Activated naive CD4-positive, alpha-beta T cell treated with anti-CD3 and anti-CD28 coated beads, Interleukin-2, amount 50 U/mL, for 24 hours (primary cell): ENCODE measurements around the gene SNAI1.

Source experiments
- H3K27ac Mint-ChIP-seq: one replicate; pipeline ENCODE4 v1.8.0; 2021; ENCODE audit warnings: mild to moderate bottlenecking, mixed read lengths
- H3K27me3 Mint-ChIP-seq: one replicate; pipeline ENCODE4 v1.8.0; 2021; ENCODE audit warnings: mixed read lengths
- H3K36me3 Mint-ChIP-seq: one replicate; pipeline ENCODE4 v1.8.0; 2021; ENCODE audit warnings: mixed read lengths
- H3K4me1 Mint-ChIP-seq: one replicate; pipeline ENCODE4 v1.8.0; 2021; ENCODE audit warnings: mixed read lengths
- H3K4me3 Mint-ChIP-seq: one replicate; pipeline ENCODE4 v1.8.0; 2021; ENCODE audit warnings: mild to moderate bottlenecking, mixed read lengths
- H3K9me3 Mint-ChIP-seq: one replicate; pipeline ENCODE4 v1.8.0; 2021; ENCODE audit warnings: mixed read lengths

SNAI1 gene

GRCh38 chr20:50012282-50013263 is 29.8 kb downstream of the SNAI1 start:
- no peak overlapping the region for H3K27ac Mint-ChIP-seq
- H3K27me3 Mint-ChIP-seq: peaks cover 4% of the 10 kb centered on the region
- no peaks in the 10 kb centered on the region for H3K9me3 Mint-ChIP-seq
- H3K4me1 Mint-ChIP-seq: peaks cover 5% of the 10 kb centered on the region
- H3K4me3 Mint-ChIP-seq: no peak overlapping the region
- no peaks in the 10 kb centered on the region for H3K36me3 Mint-ChIP-seq

GRCh38 chr20:50013976-50014375 is 31.2 kb downstream of the SNAI1 start:
- Mint-ChIP-seq H3K27ac (no peak overlapping the region), H3K4me1 (peaks cover 5% of the 10 kb centered on the region), H3K27me3 (peaks cover 2% of the 10 kb centered on the region), H3K36me3 (no peaks in the 10 kb centered on the region), H3K4me3 (no peak overlapping the region), H3K9me3 (no peaks in the 10 kb centered on the region)

GRCh38 chr20:50014570-50015562 is 32.1 kb downstream of the SNAI1 start:
- Mint-ChIP-seq H3K4me1 (peaks cover 5% of the 10 kb centered on the region), H3K9me3 (no peaks in the 10 kb centered on the region), H3K27me3 (peaks cover 2% of the 10 kb centered on the region), H3K36me3 (no peaks in the 10 kb centered on the region), H3K27ac (no peak overlapping the region), H3K4me3 (no peak overlapping the region)

- no peaks in the 10 kb centered on the region for H3K27me3 Mint-ChIP-seq
- no peaks in the 10 kb centered on the region for H3K9me3 Mint-ChIP-seq
- no peaks in the 10 kb centered on the region for H3K36me3 Mint-ChIP-seq
- no peak overlapping the region for H3K4me3 Mint-ChIP-seq
- H3K27ac Mint-ChIP-seq: no peak overlapping the region
- H3K4me1 Mint-ChIP-seq: peaks cover 5% of the 10 kb centered on the region
Measured at GRCh38 chr20:50015636-50015992, 32.8 kb downstream of the SNAI1 start.

- H3K9me3 Mint-ChIP-seq: no peaks in the 10 kb centered on the region
- no peaks in the 10 kb centered on the region for H3K27me3 Mint-ChIP-seq
- no peak overlapping the region for H3K27ac Mint-ChIP-seq
- H3K36me3 Mint-ChIP-seq: no peaks in the 10 kb centered on the region
- H3K4me3 Mint-ChIP-seq: no peak overlapping the region
- peaks cover 5% of the 10 kb centered on the region for H3K4me1 Mint-ChIP-seq
Measured at GRCh38 chr20:50015993-50016770, 33.4 kb downstream of the SNAI1 start.

GRCh38 chr20:50017160-50017559 is 34.4 kb downstream of the SNAI1 start:
- H3K27me3 Mint-ChIP-seq: no peaks in the 10 kb centered on the region
- no peak overlapping the region for H3K4me3 Mint-ChIP-seq
- H3K4me1 Mint-ChIP-seq: peaks cover 4% of the 10 kb centered on the region
- no peak overlapping the region for H3K27ac Mint-ChIP-seq
- H3K36me3 Mint-ChIP-seq: no peaks in the 10 kb centered on the region
- no peaks in the 10 kb centered on the region for H3K9me3 Mint-ChIP-seq

- H3K9me3 Mint-ChIP-seq: no peaks in the 10 kb centered on the region
- no peak overlapping the region for H3K4me3 Mint-ChIP-seq
- H3K27ac Mint-ChIP-seq: no peak overlapping the region
- no peaks in the 10 kb centered on the region for H3K36me3 Mint-ChIP-seq
- no peaks in the 10 kb centered on the region for H3K27me3 Mint-ChIP-seq
- no peaks in the 10 kb centered on the region for H3K4me1 Mint-ChIP-seq
Measured at GRCh38 chr20:50017576-50018248, 34.9 kb downstream of the SNAI1 start.

GRCh38 chr20:50019466-50020256 is 36.9 kb downstream of the SNAI1 start:
- Mint-ChIP-seq H3K4me3 (no peak overlapping the region), H3K27ac (no peak overlapping the region), H3K9me3 (no peaks in the 10 kb centered on the region), H3K4me1 (no peaks in the 10 kb centered on the region), H3K27me3 (no peaks in the 10 kb centered on the region), H3K36me3 (no peaks in the 10 kb centered on the region)

GRCh38 chr20:50020288-50020687 is 37.5 kb downstream of the SNAI1 start:
- no peak overlapping the region for H3K27ac Mint-ChIP-seq
- H3K36me3 Mint-ChIP-seq: no peaks in the 10 kb centered on the region
- H3K27me3 Mint-ChIP-seq: no peaks in the 10 kb centered on the region
- H3K4me1 Mint-ChIP-seq: no peaks in the 10 kb centered on the region
- no peaks in the 10 kb centered on the region for H3K9me3 Mint-ChIP-seq
- no peak overlapping the region for H3K4me3 Mint-ChIP-seq

GRCh38 chr20:50022676-50023075 is 39.9 kb downstream of the SNAI1 start:
- no peak overlapping the region for H3K27ac Mint-ChIP-seq
- H3K27me3 Mint-ChIP-seq: no peaks in the 10 kb centered on the region
- no peak overlapping the region for H3K4me3 Mint-ChIP-seq
- no peaks in the 10 kb centered on the region for H3K9me3 Mint-ChIP-seq
- H3K36me3 Mint-ChIP-seq: no peaks in the 10 kb centered on the region
- H3K4me1 Mint-ChIP-seq: no peaks in the 10 kb centered on the region

GRCh38 chr20:50023116-50023805 is 40.5 kb downstream of the SNAI1 start:
- no peaks in the 10 kb centered on the region for H3K4me1 Mint-ChIP-seq
- no peaks in the 10 kb centered on the region for H3K9me3 Mint-ChIP-seq
- no peaks in the 10 kb centered on the region for H3K36me3 Mint-ChIP-seq
- H3K27me3 Mint-ChIP-seq: no peaks in the 10 kb centered on the region
- no peak overlapping the region for H3K27ac Mint-ChIP-seq
- H3K4me3 Mint-ChIP-seq: no peak overlapping the region

- no peaks in the 10 kb centered on the region for H3K27me3 Mint-ChIP-seq
- no peaks in the 10 kb centered on the region for H3K36me3 Mint-ChIP-seq
- no peak overlapping the region for H3K4me3 Mint-ChIP-seq
- H3K9me3 Mint-ChIP-seq: no peaks in the 10 kb centered on the region
- H3K4me1 Mint-ChIP-seq: no peaks in the 10 kb centered on the region
- H3K27ac Mint-ChIP-seq: no peak overlapping the region
Measured at GRCh38 chr20:50026746-50027575, 44.2 kb downstream of the SNAI1 start.

- Mint-ChIP-seq H3K9me3 (no peaks in the 10 kb centered on the region), H3K27ac (no peak overlapping the region), H3K4me1 (no peaks in the 10 kb centered on the region), H3K27me3 (no peaks in the 10 kb centered on the region), H3K36me3 (no peaks in the 10 kb centered on the region), H3K4me3 (no peak overlapping the region)
Measured at GRCh38 chr20:50027611-50028105, 44.9 kb downstream of the SNAI1 start.
